Measurements from ENCODE around the gene ACE. TPM values are rescaled to one million over a fixed set of nuclear protein-coding genes. Genes with fewer than 3 reads are reported as not detected.

ACE gene
- total RNA-seq, 1 experiment from 2014 or later, result 4.5 TPM

- no TSS peak for BruUV-seq (replicated peaks)
- CTCF ChIA-PET, result interaction anchor here (0.9 kb wide), 1 partner anchor 24 kb away, joined by 4 read pairs; no protein-coding TSS in a partner anchor
- POLR2A ChIA-PET, result no interaction called here
- TF ChIP-seq REST (IDR thresholded peaks at IDR 0.05; ENCODE audit: insufficient read depth in 1 of 2, low read depth in 2 of 2, low read length in 1 of 2) (no peak), TCF7L2 (IDR thresholded peaks at IDR 0.05; ENCODE audit: low read depth, low read length) (no peak), POLR2AphosphoS5 (IDR thresholded peaks at IDR 0.05; ENCODE audit: low read depth, low read length) (no peak)
- Histone ChIP-seq H3K27ac (ENCODE audit: low read length) (no peak overlapping the region), H3K36me3 (ENCODE audit: control insufficient read depth, insufficient read depth, low read length) (no peaks in the 10 kb centered on the region), H3K4me1 (ENCODE audit: control insufficient read depth, insufficient read depth, low read length) (no peaks in the 10 kb centered on the region), H3K4me3 (ENCODE audit: low read depth in 2 of 2, low read length in 2 of 2) (no peak overlapping the region), H3K27me3 (ENCODE audit: control insufficient read depth, insufficient read depth, low read length) (peaks cover 4% of the 10 kb centered on the region), H3K9me3 (ENCODE audit: control insufficient read depth, insufficient read depth, low read depth, low read length) (no peaks in the 10 kb centered on the region)
- in situ Hi-C loops (cut with HindIII; ENCODE audit: low pct_unique_long_range_greater_than_20kb, low sequenced_read_pairs) (no loop called here), intact Hi-C loops (cut with micrococcal nuclease; ENCODE audit: unreplicated experiment) (no loop called here)
- ATAC-seq, result no peak
- no peak for DNase-seq (ENCODE audit: low read depth, low spot score)
These were observed 26.5 kb downstream of the ACE start for GRCh38 chr17:63503341-63503705.

GRCh38 chr17:63504261-63504660 is 27.4 kb downstream of the ACE start:
- Histone ChIP-seq H3K4me3 (ENCODE audit: low read depth in 2 of 2, low read length in 2 of 2) (no peak overlapping the region), H3K36me3 (ENCODE audit: control insufficient read depth, insufficient read depth, low read length) (no peaks in the 10 kb centered on the region), H3K27me3 (ENCODE audit: control insufficient read depth, insufficient read depth, low read length) (peaks cover 4% of the 10 kb centered on the region), H3K9me3 (ENCODE audit: control insufficient read depth, insufficient read depth, low read depth, low read length) (no peaks in the 10 kb centered on the region), H3K27ac (ENCODE audit: low read length) (no peak overlapping the region), H3K4me1 (ENCODE audit: control insufficient read depth, insufficient read depth, low read length) (no peaks in the 10 kb centered on the region)
- no TSS peak for BruUV-seq (replicated peaks)
- TF ChIP-seq CTCF (IDR thresholded peaks at IDR 0.05) (no peak), POLR2AphosphoS5 (IDR thresholded peaks at IDR 0.05; ENCODE audit: low read depth, low read length) (no peak), REST (IDR thresholded peaks at IDR 0.05; ENCODE audit: insufficient read depth in 1 of 2, low read depth in 2 of 2, low read length in 1 of 2) (no peak), TCF7L2 (IDR thresholded peaks at IDR 0.05; ENCODE audit: low read depth, low read length) (no peak), SIN3A (IDR thresholded peaks at IDR 0.05; ENCODE audit: borderline replicate concordance, insufficient read depth, low read depth, low read length) (no peak)
- intact Hi-C loops (cut with micrococcal nuclease; ENCODE audit: unreplicated experiment) (no loop called here), in situ Hi-C loops (cut with HindIII; ENCODE audit: low pct_unique_long_range_greater_than_20kb, low sequenced_read_pairs) (no loop called here)
- DNase-seq (ENCODE audit: low read depth, low spot score) (no peak), ATAC-seq (no peak)
- ChIA-PET CTCF (no interaction called here), POLR2A (no interaction called here)
